Activated T-helper 1 cell treated with anti-CD3 and anti-CD28 coated beads, Interleukin-12 subunit alpha, Interleukin-12 subunit beta, Interleukin-2, Interleukin-4 antibody, amounts not matched to agents 30 ng/mL and 10 ng/mL and 1 ng/mL, durations not matched to agents 14 hours and 24 hours and 36 hours (primary cell): ENCODE data around the gene SERBP1. TPM values are rescaled to one million over a fixed set of nuclear protein-coding genes. Genes with fewer than 3 reads are reported as not detected.

ENCODE experiments used
- DNase-seq: peaks from one replicate; pipeline ENCODE4 v3.0.0; 2021; ENCODE audit warnings: low spot score
- H3K27ac Mint-ChIP-seq: one replicate; pipeline ENCODE4 v1.8.0; 2021; ENCODE audit warnings: mild to moderate bottlenecking, mixed read lengths
- H3K27me3 Mint-ChIP-seq: one replicate; pipeline ENCODE4 v1.8.0; 2022; ENCODE audit warnings: mild to moderate bottlenecking, moderate library complexity, mixed read lengths; ENCODE audit not compliant: insufficient read depth
- H3K36me3 Mint-ChIP-seq: one replicate; pipeline ENCODE4 v1.8.0; 2021; ENCODE audit warnings: low read depth, mixed read lengths
- H3K4me1 Mint-ChIP-seq: one replicate; pipeline ENCODE4 v1.8.0; 2021; ENCODE audit warnings: low read depth, mixed read lengths
- H3K4me3 Mint-ChIP-seq: one replicate; pipeline ENCODE4 v1.8.0; 2021; ENCODE audit warnings: mild to moderate bottlenecking, moderate library complexity, mixed read lengths
- H3K9me3 Mint-ChIP-seq: one replicate; pipeline ENCODE4 v1.8.0; 2021; ENCODE audit warnings: mixed read lengths
- intact Hi-C: fragments of 100-400 bp; cut with micrococcal nuclease; formaldehyde crosslinking; loops from one replicate; pipeline ENCODE4 v1.15.1; 2024
- total RNA-seq: library from RNA; stranded (reverse); gene quantifications from 2 replicates; pipeline ENCODE4 v1.2.3, GENCODE V29; 2022

SERBP1 gene
- total RNA-seq, 1 donor from 2014 or later = 585 TPM

DNA sequence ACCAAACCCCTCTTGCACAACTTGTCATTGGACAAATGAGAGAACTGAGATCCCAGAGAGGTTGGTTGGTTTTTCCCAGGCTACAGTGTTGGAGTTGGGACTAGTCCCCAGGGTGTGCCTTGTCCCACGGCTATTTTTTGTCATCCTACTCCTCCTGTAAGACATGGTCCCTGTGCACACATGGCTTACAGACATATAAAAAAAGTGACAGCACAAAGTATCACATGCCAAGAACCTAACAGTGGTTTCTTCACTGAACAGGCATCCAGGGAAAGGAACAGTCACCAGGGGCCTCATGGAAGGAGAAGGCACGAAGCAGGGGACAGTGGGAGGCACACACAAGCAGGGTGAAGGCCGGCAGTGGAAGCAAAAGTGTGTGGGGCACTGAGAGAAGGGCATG lies 36.5 kb downstream of the SERBP1 start:
- H3K9me3 Mint-ChIP-seq = no peaks in the 10 kb centered on the region
- H3K36me3 Mint-ChIP-seq = peaks cover 67% of the 10 kb centered on the region
- no peak for DNase-seq
- peak overlapping the region; percentile 26 for H3K27ac Mint-ChIP-seq
- H3K4me1 Mint-ChIP-seq = peaks cover 29% of the 10 kb centered on the region
- intact Hi-C loops = no loop called here
- no peaks in the 10 kb centered on the region for H3K27me3 Mint-ChIP-seq
- no peak overlapping the region for H3K4me3 Mint-ChIP-seq

DNA sequence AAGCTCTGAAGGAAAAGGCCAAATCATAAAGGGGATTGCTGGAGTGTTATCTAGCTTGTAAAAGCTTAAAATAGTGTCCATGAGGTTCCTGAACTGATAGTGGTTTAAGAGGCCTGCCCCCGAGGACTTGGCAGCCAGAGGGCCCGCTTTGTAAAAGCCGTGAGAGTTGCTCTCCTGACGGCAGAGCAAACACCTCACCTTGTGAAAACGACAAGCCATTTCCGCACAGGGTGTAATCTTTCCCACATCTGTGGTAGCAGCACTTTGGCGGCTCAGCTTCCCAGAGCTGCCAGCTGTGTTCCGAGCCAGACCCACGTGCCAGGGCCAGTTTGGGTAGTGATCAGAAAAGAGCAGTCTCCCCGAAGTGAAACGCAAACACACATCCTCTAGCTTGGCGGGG lies 37.0 kb downstream of the SERBP1 start:
- DNase-seq = no peak
- intact Hi-C loops = no loop called here
- H3K27ac Mint-ChIP-seq = peak overlapping the region; percentile 26
- H3K4me1 Mint-ChIP-seq = peaks cover 25% of the 10 kb centered on the region
- no peak overlapping the region for H3K4me3 Mint-ChIP-seq
- H3K9me3 Mint-ChIP-seq = no peaks in the 10 kb centered on the region
- H3K36me3 Mint-ChIP-seq = peaks cover 62% of the 10 kb centered on the region
- H3K27me3 Mint-ChIP-seq = no peaks in the 10 kb centered on the region

DNA sequence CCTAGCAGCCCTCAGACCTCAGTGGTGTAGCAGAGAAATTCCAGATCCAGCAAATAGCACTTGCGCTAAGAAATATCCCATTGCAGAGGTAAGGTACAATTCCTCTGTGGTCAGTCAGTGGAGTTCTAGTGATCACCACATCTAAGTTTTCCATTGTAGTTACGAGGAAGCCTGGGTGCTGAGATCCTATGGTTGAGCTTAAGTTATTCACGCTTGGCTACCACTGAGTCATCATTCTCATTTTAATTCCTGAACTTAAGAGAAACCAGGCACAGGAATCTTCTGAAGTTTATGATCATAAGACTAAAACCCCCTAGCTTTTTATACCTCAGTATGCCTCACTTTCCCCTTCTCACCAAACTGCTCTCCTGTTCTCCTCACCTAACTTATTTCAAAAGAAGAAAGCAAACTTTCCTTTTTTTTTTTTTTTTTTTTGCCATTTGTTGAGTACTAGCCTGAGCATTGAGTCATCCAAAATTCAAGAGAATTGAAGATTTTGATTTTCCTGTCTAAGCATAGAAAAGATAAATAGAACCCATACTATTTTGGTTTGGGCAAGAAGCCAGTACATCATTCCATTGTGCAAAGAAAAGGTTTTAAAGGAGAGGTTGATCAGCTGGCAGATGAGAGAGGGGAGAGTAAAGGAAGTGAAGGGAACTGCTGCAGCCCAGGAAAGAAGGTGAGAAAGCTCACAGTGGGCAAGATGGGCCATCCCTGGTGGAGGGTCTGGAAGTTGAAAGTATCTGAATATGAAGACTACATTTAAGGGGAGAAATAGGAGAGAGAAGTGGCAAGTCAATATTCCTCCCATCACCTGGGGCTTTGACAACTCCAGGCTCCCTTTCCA lies 39.9 kb downstream of the SERBP1 start:
- DNase-seq = no peak
- intact Hi-C loops = no loop called here
- H3K9me3 Mint-ChIP-seq = no peaks in the 10 kb centered on the region
- H3K36me3 Mint-ChIP-seq = peaks cover 55% of the 10 kb centered on the region
- H3K27ac Mint-ChIP-seq = peak overlapping the region; percentile 61
- H3K4me1 Mint-ChIP-seq = peaks cover 13% of the 10 kb centered on the region
- H3K4me3 Mint-ChIP-seq = no peak overlapping the region
- H3K27me3 Mint-ChIP-seq = no peaks in the 10 kb centered on the region

DNA sequence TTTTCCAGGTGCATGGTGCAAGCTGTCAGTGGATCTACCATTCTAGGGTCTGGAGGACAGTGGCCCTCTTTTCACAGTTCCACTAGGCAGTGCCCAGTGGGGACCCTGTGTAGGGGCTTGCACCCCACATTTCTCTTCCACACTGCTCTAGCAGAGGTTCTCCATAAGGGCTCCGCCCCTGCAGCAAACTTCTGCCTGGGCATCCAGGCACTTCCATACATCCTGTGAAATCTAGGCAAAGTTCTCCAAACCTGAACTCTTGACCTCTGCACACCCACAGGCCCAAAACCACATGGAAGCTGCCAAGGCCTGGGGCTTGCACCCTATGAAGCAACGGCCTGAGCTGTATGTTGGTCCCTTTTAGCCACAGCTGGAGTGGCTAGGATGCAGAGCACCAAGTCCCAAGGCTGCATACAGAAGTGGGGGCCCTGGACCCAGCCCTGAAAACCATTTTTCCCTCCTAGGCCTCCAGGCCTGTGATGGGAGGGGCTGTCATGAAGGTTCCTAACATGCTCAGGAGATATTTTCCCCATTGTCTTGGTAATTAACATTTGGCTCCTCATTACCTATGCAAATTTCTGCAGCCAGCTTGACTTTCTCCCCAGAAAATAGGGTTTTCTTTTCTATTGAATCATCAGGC lies 46.1 kb downstream of the SERBP1 start:
- Mint-ChIP-seq H3K4me1 (peaks cover 9% of the 10 kb centered on the region), H3K9me3 (peaks cover 30% of the 10 kb centered on the region), H3K27me3 (no peaks in the 10 kb centered on the region), H3K4me3 (no peak overlapping the region), H3K27ac (no peak overlapping the region), H3K36me3 (peaks cover 75% of the 10 kb centered on the region)
- no peak for DNase-seq
- intact Hi-C loops = no loop called here

DNA sequence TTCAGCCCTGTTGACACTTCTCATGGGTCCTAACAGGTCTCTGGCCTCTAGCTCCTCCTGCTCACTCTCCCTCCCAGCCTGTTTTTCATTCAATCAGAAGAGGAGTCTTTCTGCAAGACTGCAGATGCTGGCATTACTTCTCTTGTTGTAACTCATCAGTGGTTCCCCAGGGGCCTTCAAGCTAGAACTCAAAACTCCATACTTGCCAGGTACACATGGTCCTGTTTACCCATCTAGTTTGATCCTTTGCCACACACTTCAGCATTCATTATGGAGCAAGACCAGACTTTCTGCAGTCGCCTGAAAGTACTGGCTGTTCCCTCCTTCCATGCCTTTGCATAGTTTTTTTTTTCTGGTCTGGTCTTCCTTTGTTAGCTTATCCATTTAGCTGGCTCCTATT lies 47.9 kb downstream of the SERBP1 start:
- H3K27ac Mint-ChIP-seq = peak overlapping the region; percentile 69

DNA sequence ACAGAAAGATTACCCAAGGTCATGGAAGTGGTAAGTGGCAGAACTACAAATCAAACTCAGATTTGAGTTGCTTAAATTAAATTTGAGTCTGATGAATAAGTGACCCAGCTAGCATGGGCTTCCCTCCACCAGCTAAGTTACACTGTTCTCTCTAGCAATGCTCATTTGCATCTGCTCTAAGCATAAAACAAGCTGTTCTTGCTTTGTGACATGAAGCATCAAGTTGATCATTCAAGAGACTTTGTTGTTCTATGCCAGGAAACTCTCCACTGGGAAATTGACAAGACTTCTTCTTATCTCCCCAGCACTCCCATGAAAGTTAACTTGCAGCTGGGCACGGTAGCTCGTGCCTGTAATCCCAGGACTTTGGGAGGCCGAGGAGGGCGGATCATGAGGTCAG lies 49.0 kb downstream of the SERBP1 start:
- Mint-ChIP-seq H3K9me3 (peaks cover 30% of the 10 kb centered on the region), H3K36me3 (peaks cover 88% of the 10 kb centered on the region), H3K4me1 (peaks cover 26% of the 10 kb centered on the region), H3K27ac (no peak overlapping the region), H3K4me3 (no peak overlapping the region), H3K27me3 (no peaks in the 10 kb centered on the region)
- intact Hi-C loops = no loop called here
- no peak for DNase-seq

More for the DNA sequence above, 47.9 kb downstream of the SERBP1 start:
- H3K4me1 Mint-ChIP-seq = peaks cover 14% of the 10 kb centered on the region
- intact Hi-C loops = no loop called here
- no peak overlapping the region for H3K4me3 Mint-ChIP-seq
- no peak for DNase-seq
- H3K9me3 Mint-ChIP-seq = peaks cover 30% of the 10 kb centered on the region
- H3K27me3 Mint-ChIP-seq = no peaks in the 10 kb centered on the region
- H3K36me3 Mint-ChIP-seq = peaks cover 84% of the 10 kb centered on the region

DNA sequence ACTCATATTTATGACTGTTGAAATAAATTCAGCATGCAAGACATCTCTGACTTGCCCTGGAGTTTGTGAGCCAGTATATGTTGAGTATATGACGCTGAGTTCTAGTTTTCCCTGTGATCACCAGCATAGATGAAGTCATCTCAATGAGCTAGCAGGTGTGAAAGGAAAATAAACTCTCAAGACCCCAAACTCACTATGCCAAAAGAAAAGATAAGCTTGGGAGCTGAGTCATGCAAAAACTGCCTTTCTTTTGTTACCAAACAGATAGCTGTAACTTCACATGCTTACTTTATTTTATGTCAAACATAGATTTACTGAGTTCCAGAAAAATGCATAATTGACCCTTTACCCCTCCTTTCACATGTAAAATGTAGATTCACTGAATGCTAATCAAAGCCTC lies 52.9 kb downstream of the SERBP1 start:
- peaks cover 79% of the 10 kb centered on the region for H3K36me3 Mint-ChIP-seq
- no peak for DNase-seq
- peak overlapping the region; percentile 63 for H3K27ac Mint-ChIP-seq
- H3K4me3 Mint-ChIP-seq = no peak overlapping the region
- H3K4me1 Mint-ChIP-seq = peaks cover 36% of the 10 kb centered on the region
- H3K9me3 Mint-ChIP-seq = peaks cover 3% of the 10 kb centered on the region
- intact Hi-C loops = loop anchor here (2.0 kb wide), 1 partner anchor 16 kb away; no protein-coding TSS in a partner anchor
- H3K27me3 Mint-ChIP-seq = no peaks in the 10 kb centered on the region

DNA sequence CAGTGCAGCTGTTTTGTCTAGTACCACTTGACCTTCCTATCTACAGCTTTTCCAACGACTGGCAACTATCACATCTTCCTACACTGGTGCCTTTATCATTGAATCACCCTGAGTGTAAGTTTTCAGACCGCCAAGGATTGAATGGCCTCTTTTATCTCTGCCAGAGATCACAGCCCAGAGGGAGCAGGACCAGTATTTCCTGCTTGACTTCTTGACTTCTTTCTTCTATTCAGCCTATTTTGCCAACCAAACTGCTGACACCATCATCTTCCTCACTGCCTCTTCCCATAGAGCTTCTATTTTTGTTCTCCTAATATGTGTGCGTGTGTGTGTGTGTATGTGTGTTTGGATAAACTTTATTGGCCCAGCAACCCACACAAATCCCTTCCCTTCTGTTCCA lies 53.8 kb downstream of the SERBP1 start:
- H3K4me3 Mint-ChIP-seq = no peak overlapping the region
- H3K4me1 Mint-ChIP-seq = peaks cover 36% of the 10 kb centered on the region
- peak overlapping the region; percentile 59 for H3K27ac Mint-ChIP-seq
- no peaks in the 10 kb centered on the region for H3K9me3 Mint-ChIP-seq
- peaks cover 78% of the 10 kb centered on the region for H3K36me3 Mint-ChIP-seq
- no peaks in the 10 kb centered on the region for H3K27me3 Mint-ChIP-seq
- intact Hi-C loops = loop anchor here (2.0 kb wide), 1 partner anchor 16 kb away; no protein-coding TSS in a partner anchor
- DNase-seq = no peak

DNA sequence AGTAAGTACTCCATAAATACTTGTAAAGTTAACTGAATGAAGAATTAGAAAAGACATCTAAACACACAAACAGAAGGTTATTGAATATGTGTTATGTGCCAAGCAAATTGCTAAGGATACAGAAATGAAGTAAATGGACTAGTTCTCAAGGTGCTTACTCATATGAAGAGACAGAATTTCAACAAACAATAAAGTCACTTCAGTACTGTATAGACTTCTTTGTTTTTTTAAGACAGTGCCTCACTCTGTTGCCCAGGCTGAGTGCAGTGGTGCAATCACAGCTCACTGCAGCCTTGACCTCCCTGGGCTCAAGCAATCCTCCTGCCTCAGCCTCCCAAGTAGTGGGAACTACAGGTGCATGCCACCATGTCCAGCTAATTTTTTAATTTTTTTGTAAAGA lies 57.3 kb downstream of the SERBP1 start:
- peaks cover 79% of the 10 kb centered on the region for H3K36me3 Mint-ChIP-seq
- H3K27ac Mint-ChIP-seq = peak overlapping the region; percentile 23
- intact Hi-C loops = loop anchor here (5.0 kb wide), 1 partner anchor 34 kb away; no protein-coding TSS in a partner anchor

DNA sequence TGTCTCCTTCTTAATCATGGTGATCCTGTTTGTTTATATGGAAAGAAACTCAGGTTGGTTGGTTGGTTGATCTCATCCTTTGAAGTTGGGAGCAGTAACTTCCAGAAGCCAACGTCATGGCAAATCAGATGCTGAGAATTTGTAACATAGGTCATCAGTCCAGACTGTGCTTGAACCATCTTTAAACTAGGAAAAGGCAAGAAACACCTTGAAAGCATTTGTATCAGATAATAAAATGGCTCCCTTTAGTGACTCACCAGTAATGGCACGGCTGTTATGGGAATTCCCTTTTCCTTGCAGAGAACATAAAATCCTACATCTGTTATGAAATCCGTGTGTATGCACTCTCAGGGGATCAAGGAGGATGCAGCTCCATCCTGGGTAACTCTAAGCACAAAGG lies 58.1 kb downstream of the SERBP1 start:
- intact Hi-C loops = loop anchor here (5.0 kb wide), 1 partner anchor 35 kb away; no protein-coding TSS in a partner anchor
- no peaks in the 10 kb centered on the region for H3K9me3 Mint-ChIP-seq
- peaks cover 40% of the 10 kb centered on the region for H3K4me1 Mint-ChIP-seq
- no peaks in the 10 kb centered on the region for H3K27me3 Mint-ChIP-seq
- peak overlapping the region; percentile 19 for H3K27ac Mint-ChIP-seq
- no peak overlapping the region for H3K4me3 Mint-ChIP-seq
- H3K36me3 Mint-ChIP-seq = peaks cover 76% of the 10 kb centered on the region
- no peak for DNase-seq

More for the DNA sequence above, 57.3 kb downstream of the SERBP1 start:
- Mint-ChIP-seq H3K4me3 (no peak overlapping the region), H3K4me1 (peaks cover 45% of the 10 kb centered on the region), H3K9me3 (no peaks in the 10 kb centered on the region), H3K27me3 (no peaks in the 10 kb centered on the region)
- no peak for DNase-seq

DNA sequence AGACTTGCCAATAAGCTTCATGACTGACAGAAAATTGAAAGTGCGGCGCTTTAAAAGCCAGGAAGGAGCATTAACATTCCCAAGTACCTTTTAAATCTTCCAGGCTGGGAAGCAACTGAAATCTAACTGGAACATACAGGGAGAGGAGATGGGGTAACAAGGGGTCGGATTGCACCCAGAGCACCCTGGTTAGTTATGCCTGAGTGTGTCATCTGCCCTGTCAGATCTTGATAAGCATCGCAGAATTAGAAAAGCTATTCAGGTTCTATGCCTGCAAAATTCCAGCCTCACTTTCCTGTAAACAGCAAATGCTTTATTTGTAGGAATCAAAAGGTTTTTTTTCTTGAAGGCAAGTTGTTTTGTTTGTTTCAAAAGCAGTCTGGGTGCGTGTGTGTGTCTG lies 58.5 kb downstream of the SERBP1 start:
- Mint-ChIP-seq H3K27ac (peak overlapping the region; percentile 45), H3K4me1 (peaks cover 40% of the 10 kb centered on the region), H3K36me3 (peaks cover 76% of the 10 kb centered on the region), H3K27me3 (no peaks in the 10 kb centered on the region), H3K9me3 (no peaks in the 10 kb centered on the region), H3K4me3 (no peak overlapping the region)
- DNase-seq = no peak
- intact Hi-C loops = loop anchor here (5.0 kb wide), 1 partner anchor 36 kb away; no protein-coding TSS in a partner anchor

DNA sequence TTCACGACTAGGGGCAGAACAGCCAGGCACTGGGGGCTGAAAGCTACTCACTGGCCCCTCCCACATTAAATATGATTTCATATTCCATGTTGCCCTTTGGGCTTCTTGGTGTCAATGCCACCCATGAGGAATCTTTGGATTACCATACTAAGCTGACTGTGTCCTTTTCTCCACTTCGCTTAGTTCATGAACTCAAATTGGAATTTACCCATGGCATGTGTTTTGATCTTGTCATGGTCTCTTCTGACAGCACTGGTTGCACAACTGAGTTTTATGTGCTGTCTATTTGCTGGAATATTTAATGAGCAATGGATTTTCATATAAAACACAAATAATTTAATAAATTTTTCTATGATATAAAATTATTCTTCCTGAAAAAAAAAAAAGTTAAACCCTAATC lies 59.2 kb downstream of the SERBP1 start:
- Mint-ChIP-seq H3K9me3 (no peaks in the 10 kb centered on the region), H3K27me3 (no peaks in the 10 kb centered on the region), H3K36me3 (peaks cover 71% of the 10 kb centered on the region), H3K4me3 (no peak overlapping the region), H3K27ac (no peak overlapping the region), H3K4me1 (peaks cover 37% of the 10 kb centered on the region)
- intact Hi-C loops = loop anchor here (5.0 kb wide), 1 partner anchor 36 kb away; no protein-coding TSS in a partner anchor
- DNase-seq = no peak

DNA sequence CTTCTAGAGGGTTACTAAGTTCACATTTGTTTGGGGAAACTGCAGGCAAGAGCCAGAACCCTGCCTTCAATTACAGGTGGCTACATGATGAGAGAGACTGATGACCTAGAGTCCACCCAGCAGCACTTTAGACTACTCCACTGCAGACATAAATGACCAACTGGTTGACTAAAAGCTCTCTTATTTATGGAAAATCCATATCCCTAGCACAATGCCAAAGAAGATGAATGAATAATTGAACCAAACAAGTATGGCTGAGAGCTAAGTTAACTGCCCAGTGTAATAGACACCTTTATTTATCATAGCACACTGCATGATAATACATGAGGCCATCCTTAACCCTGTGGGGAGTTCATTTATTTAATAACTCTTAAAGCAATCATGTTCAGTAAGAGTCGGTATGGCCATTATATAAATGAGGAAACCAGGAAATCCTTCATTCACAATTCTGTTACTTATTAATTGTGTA lies 62.1 kb downstream of the SERBP1 start:
- DNase-seq = no peak
- H3K4me1 Mint-ChIP-seq = peaks cover 36% of the 10 kb centered on the region
- H3K9me3 Mint-ChIP-seq = no peaks in the 10 kb centered on the region
- H3K27me3 Mint-ChIP-seq = no peaks in the 10 kb centered on the region
- no peak overlapping the region for H3K4me3 Mint-ChIP-seq
- peaks cover 73% of the 10 kb centered on the region for H3K36me3 Mint-ChIP-seq
- peak overlapping the region; percentile 47 for H3K27ac Mint-ChIP-seq
- intact Hi-C loops = loop anchor here (5.0 kb wide), 1 partner anchor 54 kb away; no protein-coding TSS in a partner anchor
